Measurements from ENCODE around the gene CPNE1. TPM values are rescaled to one million over a fixed set of nuclear protein-coding genes. Genes with fewer than 3 reads are reported as not detected.

The CPNE1 gene
- total and polyA plus RNA-seq, 2 donors: 43.6 to 238 TPM

GRCh38 chr20:35620818-35621559, 43.7 kb downstream of the CPNE1 start:
- Histone ChIP-seq H3K4me3 (ENCODE audit: low read length in 2 of 2) (no peak overlapping the region), H3K27ac (ENCODE audit: low read depth in 1 of 2, low read length in 1 of 2) (no peak overlapping the region), H3K27me3 (ENCODE audit: control insufficient read depth in 2 of 2, insufficient read depth in 1 of 2, low read length in 1 of 2) (peaks cover 22 to 36% of the 10 kb centered on the region in 2 donors), H3K9me3 (ENCODE audit: control insufficient read depth in 2 of 2, insufficient read depth in 1 of 2, low read length in 1 of 2) (peaks cover 0 to 16% of the 10 kb centered on the region in 2 donors), H3K36me3 (ENCODE audit: control insufficient read depth in 2 of 2, insufficient read depth in 2 of 2, low read length in 1 of 2) (peaks cover 18 to 20% of the 10 kb centered on the region in 2 donors), H3K4me1 (ENCODE audit: control insufficient read depth in 2 of 2, insufficient read depth in 2 of 2, low read length in 2 of 2) (peaks cover 21 to 36% of the 10 kb centered on the region in 2 donors)
- WGBS: 97% methylated on average over 11 of the region's 11 CpGs
- DNase-seq (ENCODE audit: low read depth in 6 of 9, low spot score in 9 of 9): no peak

- H3K9me3 ChIP-seq (ENCODE audit: control insufficient read depth in 2 of 2, insufficient read depth in 1 of 2, low read length in 1 of 2): peaks cover 0 to 16% of the 10 kb centered on the region in 2 donors
- H3K36me3 ChIP-seq (ENCODE audit: control insufficient read depth in 2 of 2, insufficient read depth in 2 of 2, low read length in 1 of 2): peaks cover 10 to 11% of the 10 kb centered on the region in 2 donors
- peak in 6 of 9 donors; percentile 54 to 82 (median 58) for DNase-seq (ENCODE audit: low read depth in 6 of 9, low spot score in 9 of 9)
- H3K4me3 ChIP-seq (ENCODE audit: low read length in 2 of 2): peak overlapping the region; percentile 41 to 49
- peaks cover 25 to 42% of the 10 kb centered on the region in 2 donors for H3K4me1 ChIP-seq (ENCODE audit: control insufficient read depth in 2 of 2, insufficient read depth in 2 of 2, low read length in 2 of 2)
- peaks cover 22 to 41% of the 10 kb centered on the region in 2 donors for H3K27me3 ChIP-seq (ENCODE audit: control insufficient read depth in 2 of 2, insufficient read depth in 1 of 2, low read length in 1 of 2)
- 5% methylated on average over 49 of the region's 49 CpGs for WGBS
- no peak overlapping the region for H3K27ac ChIP-seq (ENCODE audit: low read depth in 1 of 2, low read length in 1 of 2)
Observed at GRCh38 chr20:35619196-35620095, 45.3 kb downstream of the CPNE1 start.

GRCh38 chr20:35618263-35619131, 46.2 kb downstream of the CPNE1 start:
- Histone ChIP-seq H3K9me3 (ENCODE audit: control insufficient read depth in 2 of 2, insufficient read depth in 1 of 2, low read length in 1 of 2) (peaks cover 0 to 16% of the 10 kb centered on the region in 2 donors), H3K36me3 (ENCODE audit: control insufficient read depth in 2 of 2, insufficient read depth in 2 of 2, low read length in 1 of 2) (peaks cover 10 to 11% of the 10 kb centered on the region in 2 donors), H3K27me3 (ENCODE audit: control insufficient read depth in 2 of 2, insufficient read depth in 1 of 2, low read length in 1 of 2) (peaks cover 22 to 41% of the 10 kb centered on the region in 2 donors), H3K27ac (ENCODE audit: low read depth in 1 of 2, low read length in 1 of 2) (no peak overlapping the region), H3K4me1 (ENCODE audit: control insufficient read depth in 2 of 2, insufficient read depth in 2 of 2, low read length in 2 of 2) (peaks cover 25 to 42% of the 10 kb centered on the region in 2 donors), H3K4me3 (ENCODE audit: low read length in 2 of 2) (peak overlapping the region in 1 of 2 donors; percentile 49)
- WGBS: 12% methylated on average over 35 of the region's 35 CpGs
- peak in 1 of 9 donors; percentile 21 for DNase-seq (ENCODE audit: low read depth in 6 of 9, low spot score in 9 of 9)

- peak in 5 of 9 donors; percentile 28 to 64 (median 41) for DNase-seq (ENCODE audit: low read depth in 6 of 9, low spot score in 9 of 9)
- peaks cover 10 to 11% of the 10 kb centered on the region in 2 donors for H3K36me3 ChIP-seq (ENCODE audit: control insufficient read depth in 2 of 2, insufficient read depth in 2 of 2, low read length in 1 of 2)
Observed at GRCh38 chr20:35617397-35618262, 47.1 kb downstream of the CPNE1 start.

GRCh38 chr20:35616465-35617396, 48.0 kb downstream of the CPNE1 start:
- peaks cover 0 to 16% of the 10 kb centered on the region in 2 donors for H3K9me3 ChIP-seq (ENCODE audit: control insufficient read depth in 2 of 2, insufficient read depth in 1 of 2, low read length in 1 of 2)
- 2% methylated on average over 57 of the region's 57 CpGs for WGBS
- peaks cover 6 to 10% of the 10 kb centered on the region in 2 donors for H3K36me3 ChIP-seq (ENCODE audit: control insufficient read depth in 2 of 2, insufficient read depth in 2 of 2, low read length in 1 of 2)
- peak in 2 of 9 donors; percentile 12 to 45 for DNase-seq (ENCODE audit: low read depth in 6 of 9, low spot score in 9 of 9)
- H3K4me1 ChIP-seq (ENCODE audit: control insufficient read depth in 2 of 2, insufficient read depth in 2 of 2, low read length in 2 of 2): peaks cover 25 to 42% of the 10 kb centered on the region in 2 donors
- H3K4me3 ChIP-seq (ENCODE audit: low read length in 2 of 2): peak overlapping the region; percentile 22 to 33
- H3K27me3 ChIP-seq (ENCODE audit: control insufficient read depth in 2 of 2, insufficient read depth in 1 of 2, low read length in 1 of 2): peaks cover 22 to 41% of the 10 kb centered on the region in 2 donors
- H3K27ac ChIP-seq (ENCODE audit: low read depth in 1 of 2, low read length in 1 of 2): no peak overlapping the region

More at GRCh38 chr20:35617397-35618262, 47.1 kb downstream of the CPNE1 start:
- H3K27me3 ChIP-seq (ENCODE audit: control insufficient read depth in 2 of 2, insufficient read depth in 1 of 2, low read length in 1 of 2): peaks cover 22 to 41% of the 10 kb centered on the region in 2 donors
- H3K27ac ChIP-seq (ENCODE audit: low read depth in 1 of 2, low read length in 1 of 2): no peak overlapping the region
- H3K4me3 ChIP-seq (ENCODE audit: low read length in 2 of 2): peak overlapping the region in 1 of 2 donors; percentile 33
- peaks cover 0 to 16% of the 10 kb centered on the region in 2 donors for H3K9me3 ChIP-seq (ENCODE audit: control insufficient read depth in 2 of 2, insufficient read depth in 1 of 2, low read length in 1 of 2)
- WGBS: 10% methylated on average over 22 of the region's 22 CpGs
- peaks cover 25 to 42% of the 10 kb centered on the region in 2 donors for H3K4me1 ChIP-seq (ENCODE audit: control insufficient read depth in 2 of 2, insufficient read depth in 2 of 2, low read length in 2 of 2)

GRCh38 chr20:35615667-35616464, 48.8 kb downstream of the CPNE1 start, which contains the start of gene SPAG4:
TSS of gene SPAG4 (plus strand) at chr20:35615829. CDS start at chr20:35616004, 175 bp downstream.
- Histone ChIP-seq H3K4me1 (ENCODE audit: control insufficient read depth in 2 of 2, insufficient read depth in 2 of 2, low read length in 2 of 2) (peaks cover 25 to 42% of the 10 kb centered on the region in 2 donors), H3K27ac (ENCODE audit: low read depth in 1 of 2, low read length in 1 of 2) (peak within 1 kb of the TSS; percentile 67 to 78), H3K36me3 (ENCODE audit: control insufficient read depth in 2 of 2, insufficient read depth in 2 of 2, low read length in 1 of 2) (peaks cover 0 to 2% of the 10 kb centered on the region in 2 donors), H3K27me3 (ENCODE audit: control insufficient read depth in 2 of 2, insufficient read depth in 1 of 2, low read length in 1 of 2) (peaks cover 22 to 41% of the 10 kb centered on the region in 2 donors), H3K4me3 (ENCODE audit: low read length in 2 of 2) (peak within 1 kb of the TSS; percentile 46 to 52), H3K9me3 (ENCODE audit: control insufficient read depth in 2 of 2, insufficient read depth in 1 of 2, low read length in 1 of 2) (peaks cover 0 to 16% of the 10 kb centered on the region in 2 donors)
- peak; percentile 89 to 98 (median 96) for DNase-seq (ENCODE audit: low read depth in 6 of 9, low spot score in 9 of 9)
- under 1% methylated on average over 68 of the region's 68 CpGs for WGBS
